ENCODE results near the gene ATG7. TPM values are rescaled to one million over a fixed set of nuclear protein-coding genes. Genes with fewer than 3 reads are reported as not detected.

ATG7 gene
- total RNA-seq, 2 experiments from 2014 or later = 25.1 to 28.2 TPM

Other genes starting within 250 kb of the ATG7 start
- gene HRH1, start 117.9 kb upstream of the ATG7 start, total RNA-seq = under 1 TPM; 0.06 to 0.12 TPM

All from activated naive CD8-positive, alpha-beta T cell treated with anti-CD3 and anti-CD28 coated beads for 36 hours (primary cell).